ENCODE results near the gene LACTB.

LACTB gene

DNA sequence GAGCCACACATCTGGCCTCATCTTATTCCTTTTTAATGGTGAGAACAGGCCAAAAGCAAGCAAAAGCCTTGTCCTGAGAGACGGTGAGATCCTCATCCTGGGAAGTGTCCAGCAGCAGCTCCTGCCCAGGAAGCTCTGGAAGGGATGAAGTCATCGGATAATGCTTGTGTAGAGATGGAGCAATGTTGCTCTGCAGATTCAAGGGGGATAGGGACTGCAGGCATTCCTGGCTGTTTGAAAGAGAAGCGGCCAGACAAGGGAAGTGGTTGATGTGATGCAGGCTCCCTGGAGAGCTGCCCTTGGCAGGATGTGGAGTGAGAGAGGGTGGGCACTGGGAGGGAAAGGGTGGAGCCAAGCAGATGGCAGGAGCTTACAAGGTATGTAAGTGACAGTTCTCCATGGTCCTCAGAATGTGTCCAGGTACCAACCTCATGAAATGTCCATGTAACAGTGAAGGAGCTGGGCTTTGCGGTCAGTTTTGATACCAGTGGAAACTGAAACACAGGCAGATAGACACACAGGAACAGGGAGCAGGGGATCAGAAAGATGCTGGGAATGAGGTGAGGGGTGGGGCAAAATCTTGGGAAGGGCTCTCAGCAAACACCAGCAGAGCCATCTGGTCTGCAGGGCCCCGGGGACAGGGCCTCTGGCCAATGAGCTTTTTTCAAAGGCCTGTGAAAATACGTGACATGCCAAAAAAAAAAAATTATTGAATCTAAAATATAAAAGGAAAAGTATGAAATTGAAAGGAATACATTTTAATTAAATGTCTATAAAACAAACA is 32.2 kb upstream of the LACTB start:
- H3K9me2 ChIP-seq (replicated peaks; ENCODE audit: insufficient read depth, low read length): no peaks in the 10 kb centered on the region
- no peak for TF ChIP-seq EZH2phosphoT487 (conservative IDR thresholded peaks at IDR 0.05; ENCODE audit: low read length)
- TF ChIP-seq, protein P1, sequence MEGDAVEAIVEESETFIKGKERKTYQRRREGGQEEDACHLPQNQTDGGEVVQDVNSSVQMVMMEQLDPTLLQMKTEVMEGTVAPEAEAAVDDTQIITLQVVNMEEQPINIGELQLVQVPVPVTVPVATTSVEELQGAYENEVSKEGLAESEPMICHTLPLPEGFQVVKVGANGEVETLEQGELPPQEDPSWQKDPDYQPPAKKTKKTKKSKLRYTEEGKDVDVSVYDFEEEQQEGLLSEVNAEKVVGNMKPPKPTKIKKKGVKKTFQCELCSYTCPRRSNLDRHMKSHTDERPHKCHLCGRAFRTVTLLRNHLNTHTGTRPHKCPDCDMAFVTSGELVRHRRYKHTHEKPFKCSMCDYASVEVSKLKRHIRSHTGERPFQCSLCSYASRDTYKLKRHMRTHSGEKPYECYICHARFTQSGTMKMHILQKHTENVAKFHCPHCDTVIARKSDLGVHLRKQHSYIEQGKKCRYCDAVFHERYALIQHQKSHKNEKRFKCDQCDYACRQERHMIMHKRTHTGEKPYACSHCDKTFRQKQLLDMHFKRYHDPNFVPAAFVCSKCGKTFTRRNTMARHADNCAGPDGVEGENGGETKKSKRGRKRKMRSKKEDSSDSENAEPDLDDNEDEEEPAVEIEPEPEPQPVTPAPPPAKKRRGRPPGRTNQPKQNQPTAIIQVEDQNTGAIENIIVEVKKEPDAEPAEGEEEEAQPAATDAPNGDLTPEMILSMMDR (IDR thresholded peaks at IDR 0.05; ENCODE audit: insufficient read depth, low read length, poor library complexity, severe bottlenecking): no peak
- no peaks in the 10 kb centered on the region for H3K36me3 ChIP-seq (ENCODE audit: low read length)
- no peaks in the 10 kb centered on the region for H3K27me3 ChIP-seq (ENCODE audit: low read length)
- no peaks in the 10 kb centered on the region for H3K9me3 ChIP-seq (ENCODE audit: insufficient read depth, low read length)
- H3K9ac ChIP-seq (ENCODE audit: low read length): no peak overlapping the region
- no peaks in the 10 kb centered on the region for H4K20me1 ChIP-seq (ENCODE audit: low read depth, low read length)
- H3K79me2 ChIP-seq (ENCODE audit: insufficient read depth, low read length): no peaks in the 10 kb centered on the region
- no peak overlapping the region for H2AFZ ChIP-seq (ENCODE audit: low read depth, low read length, severe bottlenecking)
- H3K4me3 ChIP-seq (ENCODE audit: insufficient read depth, low read length, poor library complexity, severe bottlenecking): no peak overlapping the region
- H3K4me2 ChIP-seq (ENCODE audit: low read depth, low read length, poor library complexity, severe bottlenecking): no peak overlapping the region
- H3F3A ChIP-seq (ENCODE audit: insufficient read depth): no peaks in the 10 kb centered on the region
- H3K27ac ChIP-seq (ENCODE audit: low read depth, low read length): no peak overlapping the region

DNA sequence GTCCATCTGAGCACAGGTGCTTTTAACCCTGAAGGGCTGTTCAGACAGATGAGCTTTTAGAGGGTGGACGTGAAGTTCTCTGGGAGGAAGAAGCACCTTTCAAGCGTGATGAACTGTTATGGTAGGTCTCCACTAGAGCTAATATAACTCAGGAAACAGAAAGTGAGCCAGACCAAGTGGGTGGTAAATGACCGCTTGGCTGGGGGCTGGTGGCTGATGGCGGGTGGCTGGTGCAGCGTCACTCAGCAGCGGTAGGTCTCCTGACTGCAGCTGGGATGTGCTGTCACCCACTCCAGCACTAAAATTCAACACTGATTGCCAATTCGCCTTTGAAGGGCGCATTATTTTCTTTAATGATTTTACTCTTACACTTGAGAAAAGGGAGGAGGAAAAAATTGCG is 31.2 kb upstream of the LACTB start:
- H2AFZ ChIP-seq (ENCODE audit: low read depth, low read length, severe bottlenecking): no peak overlapping the region
- no peaks in the 10 kb centered on the region for H4K20me1 ChIP-seq (ENCODE audit: low read depth, low read length)
- H3K27ac ChIP-seq (ENCODE audit: low read depth, low read length): no peak overlapping the region
- H3K9me3 ChIP-seq (ENCODE audit: insufficient read depth, low read length): no peaks in the 10 kb centered on the region
- H3K4me2 ChIP-seq (ENCODE audit: low read depth, low read length, poor library complexity, severe bottlenecking): no peak overlapping the region
- no peaks in the 10 kb centered on the region for H3K9me2 ChIP-seq (replicated peaks; ENCODE audit: insufficient read depth, low read length)
- no peaks in the 10 kb centered on the region for H3F3A ChIP-seq (ENCODE audit: insufficient read depth)
- no peaks in the 10 kb centered on the region for H3K27me3 ChIP-seq (ENCODE audit: low read length)
- H3K36me3 ChIP-seq (ENCODE audit: low read length): no peaks in the 10 kb centered on the region
- TF ChIP-seq EZH2phosphoT487 (conservative IDR thresholded peaks at IDR 0.05; ENCODE audit: low read length): no peak
- TF ChIP-seq, protein P1 (IDR thresholded peaks at IDR 0.05; ENCODE audit: insufficient read depth, low read length, poor library complexity, severe bottlenecking): no peak
- no peaks in the 10 kb centered on the region for H3K79me2 ChIP-seq (ENCODE audit: insufficient read depth, low read length)
- H3K4me3 ChIP-seq (ENCODE audit: insufficient read depth, low read length, poor library complexity, severe bottlenecking): no peak overlapping the region
- H3K9ac ChIP-seq (ENCODE audit: low read length): no peak overlapping the region

DNA sequence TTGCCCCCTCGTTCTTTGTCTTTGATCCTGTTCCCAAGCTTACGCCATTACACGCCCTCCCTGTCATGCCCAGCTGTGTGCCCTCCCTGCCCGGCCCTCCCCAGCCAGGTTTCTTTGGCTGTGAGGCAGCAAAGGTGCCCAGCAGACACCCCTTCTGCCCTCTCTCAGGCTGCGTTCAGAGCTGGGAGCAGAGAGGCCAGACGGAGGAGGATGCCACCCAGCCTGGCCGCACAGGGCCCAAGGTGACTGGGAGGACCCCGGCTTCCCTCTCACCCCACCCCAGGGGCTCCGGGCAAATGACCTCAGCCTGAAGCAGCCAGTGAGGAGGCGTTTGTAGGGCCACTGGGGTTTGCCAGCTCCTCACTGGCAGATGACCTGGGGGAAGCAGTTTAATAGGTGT is 30.8 kb upstream of the LACTB start:
- no peaks in the 10 kb centered on the region for H3K9me3 ChIP-seq (ENCODE audit: insufficient read depth, low read length)
- H3K9me2 ChIP-seq (replicated peaks; ENCODE audit: insufficient read depth, low read length): no peaks in the 10 kb centered on the region
- H4K20me1 ChIP-seq (ENCODE audit: low read depth, low read length): no peaks in the 10 kb centered on the region
- no peaks in the 10 kb centered on the region for H3F3A ChIP-seq (ENCODE audit: insufficient read depth)
- H3K4me3 ChIP-seq (ENCODE audit: insufficient read depth, low read length, poor library complexity, severe bottlenecking): no peak overlapping the region
- no peak overlapping the region for H3K4me2 ChIP-seq (ENCODE audit: low read depth, low read length, poor library complexity, severe bottlenecking)
- no peaks in the 10 kb centered on the region for H3K27me3 ChIP-seq (ENCODE audit: low read length)
- no peak overlapping the region for H2AFZ ChIP-seq (ENCODE audit: low read depth, low read length, severe bottlenecking)
- no peaks in the 10 kb centered on the region for H3K79me2 ChIP-seq (ENCODE audit: insufficient read depth, low read length)
- H3K9ac ChIP-seq (ENCODE audit: low read length): no peak overlapping the region
- TF ChIP-seq, protein P1 (IDR thresholded peaks at IDR 0.05; ENCODE audit: insufficient read depth, low read length, poor library complexity, severe bottlenecking): no peak
- TF ChIP-seq EZH2phosphoT487 (conservative IDR thresholded peaks at IDR 0.05; ENCODE audit: low read length): no peak
- no peaks in the 10 kb centered on the region for H3K36me3 ChIP-seq (ENCODE audit: low read length)
- H3K27ac ChIP-seq (ENCODE audit: low read depth, low read length): no peak overlapping the region

Data from SU-DHL-6 (cell line).